Common myeloid progenitor, CD34-positive (primary cell): Measurements from ENCODE around the gene HCRT.
A peak's percentile ranks its signal among the peaks of the same experiment; 100 is the strongest.
"Not testable (repeated sequence)": the region's sequence is repeated elsewhere in the genome, so short reads cannot be mapped to it uniquely, and the experiment has no call there.

Source experiments
- CTCF ChIA-PET: fragments of 350-600 bp; sonication (Branson Sonifier 250); formaldehyde crosslinking; loops from one replicate; lab custom pipeline; 2021; ENCODE audit warnings: antibody characterized with exemption; lab: Charles Lee
- POLR2A ChIA-PET: fragments of 350-600 bp; sonication (Branson Sonifier 250); formaldehyde crosslinking; loops from one replicate; lab custom pipeline; 2021; ENCODE audit warnings: antibody characterized with exemption; lab: Charles Lee
- DNase-seq, 3 donors: peaks; one replicate each; pipeline versions ENCODE4 v3.0.0 to v3.0.0-alpha.2; 2013
- H3K27ac ChIP-seq, 2 experiments: 1 replicate in 1 of 2; 2 replicates in 1 of 2; pipeline ENCODE4 v1.7.0; 2013; ENCODE audit warnings: inconsistent platforms in 2 of 2, low read length in 2 of 2, mild to moderate bottlenecking in 2 of 2, low read depth in 1 of 2, moderate library complexity in 1 of 2; ENCODE audit not compliant: severe bottlenecking in 2 of 2, insufficient read depth in 1 of 2, poor library complexity in 1 of 2
- H3K27me3 ChIP-seq, 5 experiments: replicated peaks in 2 of 5; 1 replicate in 3 of 5; 2 replicates in 2 of 5; pipeline versions ENCODE4 v1.6.1 to v1.7.0; 2013; ENCODE audit warnings: low read length in 4 of 5, mild to moderate bottlenecking in 2 of 5, moderate library complexity in 2 of 5, inconsistent platforms in 1 of 5; ENCODE audit not compliant: insufficient read depth in 5 of 5, control insufficient read depth in 4 of 5
- H3K36me3 ChIP-seq, 4 experiments: 1 replicate in 2 of 4; 2 replicates in 2 of 4; pipeline versions ENCODE4 v1.6.1 to v1.7.0; 2013; ENCODE audit warnings: low read length in 3 of 4, control low read depth in 1 of 4, mild to moderate bottlenecking in 1 of 4; ENCODE audit not compliant: control insufficient read depth in 4 of 4, insufficient read depth in 4 of 4
- H3K4me1 ChIP-seq, 4 experiments: 1 replicate in 3 of 4; 2 replicates in 1 of 4; pipeline versions ENCODE4 v1.6.1 to v1.7.1; 2013; ENCODE audit warnings: low read length in 3 of 4, mild to moderate bottlenecking in 3 of 4, control low read depth in 1 of 4, inconsistent platforms in 1 of 4, moderate library complexity in 1 of 4; ENCODE audit not compliant: control insufficient read depth in 4 of 4, insufficient read depth in 4 of 4; ENCODE audit errors: control extremely low read depth in 1 of 4
- H3K4me3 ChIP-seq, 7 experiments: 1 replicate in 4 of 7; 2 replicates in 3 of 7; pipeline versions ENCODE4 v1.5.1 to v1.7.0; 2013; ENCODE audit warnings: mild to moderate bottlenecking in 7 of 7, low read length in 6 of 7, moderate library complexity in 6 of 7, inconsistent platforms in 2 of 7, low read depth in 2 of 7, control low read depth in 1 of 7; ENCODE audit not compliant: insufficient read depth in 4 of 7, control insufficient read depth in 1 of 7; ENCODE audit errors: extremely low read depth in 1 of 7
- H3K9me3 ChIP-seq, 5 experiments: 1 replicate in 4 of 5; 2 replicates in 1 of 5; pipeline versions ENCODE4 v1.6.1 to v1.7.1; 2013; ENCODE audit warnings: low read length in 4 of 5, mild to moderate bottlenecking in 2 of 5, inconsistent platforms in 1 of 5, low read depth in 1 of 5, moderate library complexity in 1 of 5; ENCODE audit not compliant: control insufficient read depth in 4 of 5, insufficient read depth in 2 of 5; ENCODE audit errors: control extremely low read depth in 1 of 5
- WGBS: methylation state at CpG from one replicate; pipeline ENCODE4 v1.1.5; 2013; ENCODE audit not compliant: insufficient coverage; 5-methylcytosine and 5-hydroxymethylcytosine counted together

Gene HCRT

GRCh38 chr17:42210046-42210445 lies 24.8 kb upstream of the HCRT start:
- Histone ChIP-seq H3K9me3 (no peaks in the 10 kb centered on the region), H3K27me3 (no peaks in the 10 kb centered on the region), H3K36me3 (peaks cover 28 to 86% (median 56%) of the 10 kb centered on the region in 4 experiments), H3K4me3 (no peak overlapping the region), H3K4me1 (no peaks in the 10 kb centered on the region), H3K27ac (no peak overlapping the region)
- WGBS = 93% methylated on average over 3 of the region's 6 CpGs
- no peak for DNase-seq
- ChIA-PET CTCF (interaction anchor here (1.0 kb wide), 1 partner anchor 14 kb away, joined by 3 read pairs; no protein-coding TSS in a partner anchor), POLR2A (no interaction called here)

DNA sequence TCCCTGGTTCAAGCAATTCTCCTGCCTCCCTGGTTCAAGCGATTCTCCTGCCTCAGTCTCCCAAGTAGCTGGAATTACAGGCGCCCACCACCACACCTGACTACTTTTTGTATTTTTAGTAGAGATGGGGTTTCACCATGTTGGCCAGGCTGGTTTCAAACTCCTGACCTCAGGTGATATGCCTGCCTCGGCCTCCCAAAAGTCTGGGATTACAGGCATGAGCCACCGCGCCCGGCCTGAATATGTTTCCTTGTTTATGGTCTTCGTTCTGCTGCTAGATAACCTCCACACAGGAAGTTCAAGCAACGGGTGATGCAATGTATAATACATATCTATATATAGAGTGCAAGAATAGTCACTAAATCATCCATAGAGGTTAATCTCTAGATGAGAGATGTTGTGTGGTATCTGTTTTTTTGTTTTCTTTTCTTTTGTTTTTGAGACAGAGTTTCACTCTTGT lies 20.9 kb upstream of the HCRT start:
- H3K9me3 ChIP-seq, H3K4me3 ChIP-seq, H3K27ac ChIP-seq, DNase-seq, POLR2A ChIA-PET, H3K4me1 ChIP-seq, H3K27me3 ChIP-seq: not testable (repeated sequence)
- CTCF ChIA-PET = interaction anchor here (3.0 kb wide), 1 partner anchor 12 kb away, joined by 8 read pairs; the partner anchor contains the start of gene GHDC
- no CpG with 5 or more reads among the region's 8 CpGs for WGBS
- peaks cover 17 to 88% (median 63%) of the 10 kb centered on the region in 4 experiments for H3K36me3 ChIP-seq

DNA sequence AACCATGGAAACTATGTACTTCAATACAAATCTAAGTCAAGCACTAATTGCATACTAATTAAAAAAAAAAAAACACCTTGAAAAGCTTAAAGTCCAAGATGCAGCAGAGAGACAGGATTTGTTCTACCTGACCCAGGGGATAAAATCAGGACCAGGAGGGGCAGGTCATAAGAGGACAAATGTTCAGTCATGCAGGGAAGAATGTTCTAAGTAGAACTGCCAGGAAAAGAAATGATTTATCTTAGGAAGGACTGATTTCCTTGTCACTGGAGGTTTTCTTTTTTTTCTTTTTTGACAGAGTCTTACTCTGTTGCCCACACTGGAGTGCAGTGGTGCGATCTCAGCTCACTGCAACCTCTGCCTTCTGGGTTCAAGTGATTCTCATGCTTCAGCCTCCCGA lies 18.1 kb upstream of the HCRT start:
- Histone ChIP-seq H3K27me3 (no peaks in the 10 kb centered on the region), H3K9me3 (no peaks in the 10 kb centered on the region), H3K4me1 (peaks cover 6 to 16% (median 13%) of the 10 kb centered on the region in 4 experiments), H3K4me3 (no peak overlapping the region), H3K27ac (no peak overlapping the region), H3K36me3 (peaks cover 4 to 76% (median 59%) of the 10 kb centered on the region in 4 experiments)
- WGBS = 94% methylated on average over 2 of the region's 2 CpGs
- no peak for DNase-seq
- CTCF ChIA-PET = interaction anchor here (1.4 kb wide), 1 partner anchor 17 kb away, joined by 3 read pairs; no protein-coding TSS in a partner anchor
- POLR2A ChIA-PET = interaction anchor here (0.6 kb wide), 1 partner anchor 163 kb away, joined by 3 read pairs; no protein-coding TSS in a partner anchor

DNA sequence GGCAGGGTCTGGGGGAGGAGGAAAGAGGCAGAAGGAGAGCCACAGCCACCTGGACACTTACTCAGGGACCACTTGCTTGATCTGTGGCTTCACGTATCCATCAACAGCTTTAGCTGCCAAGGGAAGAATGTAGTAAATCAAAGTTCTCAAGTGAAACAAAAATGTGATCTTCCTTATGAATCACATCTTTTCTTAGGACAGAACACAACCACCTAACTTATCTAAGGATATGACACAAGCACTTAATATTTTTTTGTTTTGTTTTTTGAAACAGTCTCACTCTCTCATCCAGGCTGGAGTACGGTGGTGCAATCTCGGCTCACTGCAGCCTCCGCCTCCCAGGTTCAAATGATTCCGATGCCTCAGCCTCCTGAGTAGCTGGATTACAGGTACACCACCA lies 17.4 kb upstream of the HCRT start:
- CTCF ChIA-PET = interaction anchor here (1.3 to 1.4 kb wide), 2 partner anchors 18 to 87 kb away, joined by 3 read pairs; no protein-coding TSS in a partner anchor
- POLR2A ChIA-PET = no interaction called here
- no peak overlapping the region for H3K4me3 ChIP-seq
- H3K27me3 ChIP-seq = no peaks in the 10 kb centered on the region
- H3K36me3 ChIP-seq = peaks cover 4 to 72% (median 58%) of the 10 kb centered on the region in 4 experiments
- no peak for DNase-seq
- H3K9me3 ChIP-seq = no peaks in the 10 kb centered on the region
- H3K27ac ChIP-seq = no peak overlapping the region
- peaks cover 6 to 16% (median 13%) of the 10 kb centered on the region in 4 experiments for H3K4me1 ChIP-seq
- WGBS = 100% methylated on average over 2 of the region's 5 CpGs

- Histone ChIP-seq H3K4me1 (peaks cover 6 to 16% (median 13%) of the 10 kb centered on the region in 4 experiments), H3K4me3 (no peak overlapping the region), H3K36me3 (peaks cover 4 to 66% (median 53%) of the 10 kb centered on the region in 4 experiments), H3K27me3 (no peaks in the 10 kb centered on the region), H3K27ac (peak overlapping the region in 1 of 2 experiments; percentile 25), H3K9me3 (no peaks in the 10 kb centered on the region)
- 100% methylated on average over 5 of the region's 6 CpGs for WGBS
- DNase-seq = no peak
- POLR2A ChIA-PET = no interaction called here
- CTCF ChIA-PET = interaction anchor here (0.8 to 1.7 kb wide), 4 partner anchors 18 to 87 kb away, joined by 3 to 5 read pairs (median 3); no protein-coding TSS in a partner anchor
Observed at GRCh38 chr17:42202159-42202558, 16.9 kb upstream of the HCRT start.

DNA sequence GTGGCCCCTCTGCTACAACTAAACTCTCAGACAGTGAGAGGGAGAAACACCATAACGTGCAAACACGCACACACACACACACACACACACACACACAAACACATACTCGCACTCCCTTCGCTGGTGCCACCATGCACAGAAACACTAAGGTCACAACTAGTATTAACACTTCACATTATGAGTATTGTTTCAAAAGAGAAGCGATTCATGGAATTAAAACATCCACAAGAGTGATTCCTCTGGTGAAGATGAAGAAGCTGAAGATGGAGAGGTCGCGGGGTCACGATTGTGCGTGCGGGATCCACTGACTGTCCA lies 16.2 kb upstream of the HCRT start:
- Histone ChIP-seq H3K9me3 (no peaks in the 10 kb centered on the region), H3K27me3 (no peaks in the 10 kb centered on the region), H3K4me3 (no peak overlapping the region), H3K27ac (no peak overlapping the region), H3K4me1 (peaks cover 6 to 16% (median 13%) of the 10 kb centered on the region in 4 experiments), H3K36me3 (peaks cover 3 to 64% (median 51%) of the 10 kb centered on the region in 4 experiments)
- WGBS = 92% methylated on average over 9 of the region's 10 CpGs
- ChIA-PET POLR2A (no interaction called here), CTCF (interaction anchor here (0.8 to 1.7 kb wide), 4 partner anchors 12 to 43 kb away, joined by 3 to 5 read pairs (median 4); no protein-coding TSS in a partner anchor)
- DNase-seq = no peak

DNA sequence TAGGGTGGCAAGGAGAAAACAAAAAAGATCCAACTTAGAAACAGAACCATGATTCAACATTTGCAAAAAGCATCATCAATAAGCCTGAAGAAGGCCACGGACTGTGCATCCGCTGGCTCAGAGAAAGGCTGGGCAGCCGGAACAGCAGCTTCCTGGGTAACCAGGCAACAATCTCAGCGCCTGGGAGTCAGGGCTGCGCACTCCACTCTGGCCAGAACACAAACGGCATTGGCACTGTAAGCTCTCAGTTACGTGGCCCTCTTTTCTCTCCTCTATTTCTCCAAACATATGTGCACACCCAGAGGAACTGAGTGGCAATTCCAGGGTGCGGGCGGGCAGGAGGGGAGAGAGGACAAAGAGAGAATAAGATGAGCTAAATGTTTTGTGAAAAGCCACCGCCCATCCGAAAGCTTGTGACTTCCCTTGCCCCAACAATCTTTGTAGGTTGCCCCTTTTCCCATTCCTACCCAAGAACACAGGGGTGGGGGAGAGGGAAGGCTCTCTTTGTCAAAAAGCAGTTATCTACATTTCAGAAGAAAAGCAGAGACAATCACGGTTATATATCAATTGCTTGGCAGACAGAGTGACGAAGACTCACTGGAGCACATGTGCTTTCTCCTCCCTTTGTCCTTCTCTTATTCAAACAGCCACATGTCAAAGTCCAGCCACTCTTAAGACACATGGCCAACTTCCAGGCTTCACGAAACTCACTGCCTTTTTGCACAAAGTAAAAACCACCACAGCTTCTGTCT lies 15.6 kb upstream of the HCRT start:
- ChIA-PET CTCF (interaction anchor here (0.7 to 1.7 kb wide), 7 partner anchors 11 to 88 kb away, joined by 3 to 5 read pairs (median 3); partner anchors contain the start of gene STAT5A), POLR2A (no interaction called here)
- H3K36me3 ChIP-seq = peaks cover 2 to 59% (median 46%) of the 10 kb centered on the region in 4 experiments
- no peaks in the 10 kb centered on the region for H3K9me3 ChIP-seq
- WGBS = 91% methylated on average over 6 of the region's 14 CpGs
- H3K4me1 ChIP-seq = peaks cover 6 to 16% (median 13%) of the 10 kb centered on the region in 4 experiments
- no peak overlapping the region for H3K4me3 ChIP-seq
- no peak for DNase-seq
- H3K27ac ChIP-seq = peak overlapping the region in 1 of 2 experiments; percentile 67
- H3K27me3 ChIP-seq = no peaks in the 10 kb centered on the region
